Osteoblast (primary cell): Measurements from ENCODE around the gene SLC12A5. TPM values are rescaled to one million over a fixed set of nuclear protein-coding genes. Genes with fewer than 3 reads are reported as not detected.

Experiments used
- DNase-seq: peaks from one replicate; pipeline ENCODE4 v3.0.0; 2011; ENCODE audit warnings: low spot score, mixed read lengths; ENCODE audit not compliant: insufficient read length; ENCODE audit errors: missing footprints
- H2AFZ ChIP-seq: 2 replicates; pipeline ENCODE4 v1.6.0; 2011; ENCODE audit warnings: mild to moderate bottlenecking, low read length
- H3K27ac ChIP-seq: 2 replicates; pipeline ENCODE4 v1.5.1; 2011; ENCODE audit warnings: mild to moderate bottlenecking, low read depth, low read length, moderate library complexity
- H3K27me3 ChIP-seq: 2 replicates; pipeline ENCODE4 v1.6.0; 2012; ENCODE audit warnings: mild to moderate bottlenecking, control low read depth, inconsistent platforms, low read length, moderate library complexity; ENCODE audit not compliant: insufficient read depth
- H3K36me3 ChIP-seq: 2 replicates; pipeline ENCODE4 v1.5.1; 2011; ENCODE audit warnings: mild to moderate bottlenecking, low read length, control low read depth, moderate library complexity; ENCODE audit not compliant: insufficient read depth
- H3K4me1 ChIP-seq: 2 replicates; pipeline ENCODE4 v1.5.1; 2011; ENCODE audit warnings: mild to moderate bottlenecking, low read length, control low read depth, moderate library complexity; ENCODE audit not compliant: insufficient read depth
- H3K4me2 ChIP-seq: 2 replicates; pipeline ENCODE4 v1.6.0; 2011; ENCODE audit warnings: mild to moderate bottlenecking, low read length; ENCODE audit not compliant: insufficient read depth
- H3K4me3 ChIP-seq: fragments of 200-600 bp; sonication (generic); 3 replicates; pipeline ENCODE4 v1.5.1; 2012; ENCODE audit warnings: mild to moderate bottlenecking, low read length, inconsistent platforms; ENCODE audit not compliant: insufficient read depth
- H3K79me2 ChIP-seq: 2 replicates; pipeline ENCODE4 v1.6.0; 2012; ENCODE audit warnings: mild to moderate bottlenecking, low read length, control low read depth, inconsistent platforms; ENCODE audit not compliant: insufficient read depth
- H3K9me3 ChIP-seq: 2 replicates; pipeline ENCODE4 v1.5.1; 2011; ENCODE audit warnings: low read depth, low read length, control low read depth
- H4K20me1 ChIP-seq: 2 replicates; pipeline ENCODE4 v1.6.0; 2012; ENCODE audit warnings: mild to moderate bottlenecking, low read length, control low read depth; ENCODE audit not compliant: insufficient read depth
- total RNA-seq: library from RNA; depleted of rRNA; stranded (reverse); fragments of >200 nt; gene quantifications from 2 replicates; pipeline ENCODE4 v1.2.3, GENCODE V29; 2012
- TF ChIP-seq, protein P1 (sequence below): IDR thresholded peaks from 2 replicates; pipeline ENCODE4 v1.5.1; 2011; ENCODE audit warnings: mild to moderate bottlenecking, low read depth, low read length, moderate library complexity; ENCODE audit errors: extremely low read depth

Gene SLC12A5
- total RNA-seq, 1 donor, result under 0.01 TPM

DNA sequence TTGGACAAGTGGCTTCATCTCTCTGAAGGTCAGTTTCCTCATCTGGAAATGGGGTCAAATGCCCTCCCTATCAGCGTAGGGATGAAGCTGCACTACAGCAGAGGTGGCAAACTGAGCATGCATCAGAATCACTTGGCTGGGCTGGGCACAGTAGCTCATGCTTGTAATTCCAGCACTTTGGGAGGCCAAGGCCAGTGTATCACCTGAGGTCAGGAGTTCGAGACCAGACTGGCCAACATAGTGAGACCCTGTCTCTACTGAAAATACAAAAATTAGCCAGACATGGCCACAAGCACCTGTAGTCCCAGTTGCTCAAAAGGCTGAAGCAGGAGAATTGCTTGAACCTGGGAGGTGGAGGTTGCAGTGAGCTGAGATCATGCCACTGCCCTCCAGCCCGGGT, 27.0 kb upstream of the SLC12A5 start:
- H3K4me1 ChIP-seq, result no peaks in the 10 kb centered on the region
- no peaks in the 10 kb centered on the region for H3K79me2 ChIP-seq
- H4K20me1 ChIP-seq, result no peaks in the 10 kb centered on the region
- H3K4me2 ChIP-seq, result no peak overlapping the region
- TF ChIP-seq, protein P1, sequence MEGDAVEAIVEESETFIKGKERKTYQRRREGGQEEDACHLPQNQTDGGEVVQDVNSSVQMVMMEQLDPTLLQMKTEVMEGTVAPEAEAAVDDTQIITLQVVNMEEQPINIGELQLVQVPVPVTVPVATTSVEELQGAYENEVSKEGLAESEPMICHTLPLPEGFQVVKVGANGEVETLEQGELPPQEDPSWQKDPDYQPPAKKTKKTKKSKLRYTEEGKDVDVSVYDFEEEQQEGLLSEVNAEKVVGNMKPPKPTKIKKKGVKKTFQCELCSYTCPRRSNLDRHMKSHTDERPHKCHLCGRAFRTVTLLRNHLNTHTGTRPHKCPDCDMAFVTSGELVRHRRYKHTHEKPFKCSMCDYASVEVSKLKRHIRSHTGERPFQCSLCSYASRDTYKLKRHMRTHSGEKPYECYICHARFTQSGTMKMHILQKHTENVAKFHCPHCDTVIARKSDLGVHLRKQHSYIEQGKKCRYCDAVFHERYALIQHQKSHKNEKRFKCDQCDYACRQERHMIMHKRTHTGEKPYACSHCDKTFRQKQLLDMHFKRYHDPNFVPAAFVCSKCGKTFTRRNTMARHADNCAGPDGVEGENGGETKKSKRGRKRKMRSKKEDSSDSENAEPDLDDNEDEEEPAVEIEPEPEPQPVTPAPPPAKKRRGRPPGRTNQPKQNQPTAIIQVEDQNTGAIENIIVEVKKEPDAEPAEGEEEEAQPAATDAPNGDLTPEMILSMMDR, result no peak
- peaks cover 30% of the 10 kb centered on the region for H3K27me3 ChIP-seq
- H3K9me3 ChIP-seq, result no peaks in the 10 kb centered on the region
- no peak overlapping the region for H3K4me3 ChIP-seq
- no peak overlapping the region for H2AFZ ChIP-seq
- no peak for DNase-seq
- no peak overlapping the region for H3K27ac ChIP-seq
- no peaks in the 10 kb centered on the region for H3K36me3 ChIP-seq

DNA sequence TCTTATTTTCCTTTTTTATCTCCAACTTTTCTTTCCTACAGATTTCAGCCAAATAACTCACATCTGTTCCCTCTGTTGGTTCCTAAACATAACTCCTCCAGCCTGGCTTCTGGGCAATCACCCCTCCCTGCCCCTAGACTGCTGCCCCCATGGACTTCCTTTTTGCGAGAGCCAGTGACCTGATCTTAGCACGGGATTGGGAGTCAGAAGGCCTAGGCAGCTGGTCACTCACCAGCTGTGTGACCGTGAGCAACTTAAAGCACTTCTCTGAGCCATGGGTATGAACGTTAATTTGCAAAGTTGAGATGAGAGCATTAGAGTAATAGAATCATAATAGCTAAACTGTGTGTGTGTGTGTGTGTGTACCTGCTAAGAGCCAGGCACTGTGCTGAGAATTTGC, 24.8 kb upstream of the SLC12A5 start:
- Histone ChIP-seq H3K4me2 (no peak overlapping the region), H3K4me1 (peaks cover 5% of the 10 kb centered on the region), H2AFZ (no peak overlapping the region), H3K27ac (no peak overlapping the region), H3K79me2 (no peaks in the 10 kb centered on the region), H3K27me3 (peaks cover 14% of the 10 kb centered on the region), H3K36me3 (no peaks in the 10 kb centered on the region), H3K9me3 (no peaks in the 10 kb centered on the region), H4K20me1 (no peaks in the 10 kb centered on the region), H3K4me3 (no peak overlapping the region)
- DNase-seq, result no peak
- TF ChIP-seq, protein P1, result no peak

- Histone ChIP-seq H3K4me1 (peaks cover 5% of the 10 kb centered on the region), H3K9me3 (no peaks in the 10 kb centered on the region), H2AFZ (no peak overlapping the region), H3K79me2 (no peaks in the 10 kb centered on the region), H3K27me3 (peaks cover 18% of the 10 kb centered on the region), H3K27ac (no peak overlapping the region), H3K36me3 (no peaks in the 10 kb centered on the region), H3K4me3 (no peak overlapping the region), H4K20me1 (no peaks in the 10 kb centered on the region), H3K4me2 (no peak overlapping the region)
- TF ChIP-seq, protein P1, result no peak
- no peak for DNase-seq
Measured at GRCh38 chr20:46004889-46005473, 24.0 kb upstream of the SLC12A5 start.

GRCh38 chr20:46006022-46006705, 22.9 kb upstream of the SLC12A5 start:
- Histone ChIP-seq H3K4me2 (no peak overlapping the region), H3K27ac (no peak overlapping the region), H3K9me3 (no peaks in the 10 kb centered on the region), H3K36me3 (no peaks in the 10 kb centered on the region), H2AFZ (no peak overlapping the region), H3K27me3 (peaks cover 25% of the 10 kb centered on the region), H3K4me3 (no peak overlapping the region), H3K4me1 (peaks cover 5% of the 10 kb centered on the region), H4K20me1 (no peaks in the 10 kb centered on the region), H3K79me2 (no peaks in the 10 kb centered on the region)
- TF ChIP-seq, protein P1, result no peak
- no peak for DNase-seq
